GM21529 (cell line): Measurements from ENCODE around the gene IFT74.

ENCODE experiments used
- ATAC-seq: cut with Tn5 transposase; IDR thresholded peaks from one replicate; pipeline ENCODE4 v1.9.1; 2021; ENCODE audit not compliant: unreplicated experiment

Gene IFT74

GRCh38 chr9:26955921-26956859 is at the start of gene IFT74:
TSS of gene IFT74 (plus strand) at chr9:26956412. CDS start at chr9:26961968, 5,556 bp downstream.
- peak; percentile 97 for ATAC-seq

GRCh38 chr9:26913138-26913668 is 43.0 kb upstream of the IFT74 start:
- ATAC-seq: no peak

GRCh38 chr9:26919698-26920097 is 36.5 kb upstream of the IFT74 start:
- ATAC-seq: no peak

GRCh38 chr9:26925609-26926008 is 30.6 kb upstream of the IFT74 start:
- ATAC-seq: no peak

- ATAC-seq: no peak
Observed at GRCh38 chr9:26928902-26929495, 27.2 kb upstream of the IFT74 start.

GRCh38 chr9:26935847-26936246 is 20.4 kb upstream of the IFT74 start:
- no peak for ATAC-seq

- ATAC-seq: no peak
Observed at GRCh38 chr9:26937816-26938371, 18.3 kb upstream of the IFT74 start.

- no peak for ATAC-seq
Observed at GRCh38 chr9:26939955-26940711, 16.1 kb upstream of the IFT74 start.

- no peak for ATAC-seq
Observed at GRCh38 chr9:26940779-26941178, 15.4 kb upstream of the IFT74 start.

- ATAC-seq: no peak
Observed at GRCh38 chr9:26945591-26945990, 10.6 kb upstream of the IFT74 start.

- ATAC-seq: peak; percentile 98
Observed at GRCh38 chr9:26946753-26947727, 9.2 kb upstream of the IFT74 start, which contains the start of gene PLAA. TSS of gene PLAA (minus strand) at chr9:26947242. CDS start at chr9:26947045, 197 bp downstream.

- ATAC-seq: no peak
Observed at GRCh38 chr9:26947736-26948135, 8.5 kb upstream of the IFT74 start.

- ATAC-seq: no peak
Observed at GRCh38 chr9:26949637-26950069, 6.6 kb upstream of the IFT74 start.

GRCh38 chr9:26950521-26950920 is 5.7 kb upstream of the IFT74 start:
- ATAC-seq: no peak

GRCh38 chr9:26951794-26952193 is 4.4 kb upstream of the IFT74 start:
- no peak for ATAC-seq

GRCh38 chr9:26954050-26954508 is 2.1 kb upstream of the IFT74 start:
- ATAC-seq: peak; percentile 39

GRCh38 chr9:26955222-26955903 is 849 bp upstream of the IFT74 start:
- peak; percentile 37 for ATAC-seq

- ATAC-seq: no peak
Observed at GRCh38 chr9:26956860-26957233, 635 bp downstream of the IFT74 start.

GRCh38 chr9:26971721-26972120 is 15.5 kb downstream of the IFT74 start:
- ATAC-seq: no peak
